SK-N-SH treated with all-trans-retinoic acid at 6 μM for 48 hours (cell line): ENCODE results near the gene PTPRN2.

Experiments
- ARNTL ChIP-seq: fragments of 450-650 bp; formaldehyde crosslinking; IDR thresholded peaks from 2 replicates; pipeline ENCODE4 v1.5.0; 2020; ENCODE audit warnings: low read depth, mild to moderate bottlenecking, moderate library complexity, borderline replicate concordance
- BACH2 ChIP-seq: fragments of 250-450 bp; sonication (Bioruptor Pico); IDR thresholded peaks from 2 replicates; pipeline ENCODE4 v1.9.0; 2021; ENCODE audit warnings: mild to moderate bottlenecking, borderline replicate concordance
- CREB5 ChIP-seq: fragments of 250-450 bp; sonication (Bioruptor Pico); IDR thresholded peaks from 2 replicates; pipeline ENCODE4 v1.5.1; 2020; ENCODE audit warnings: low read depth, mild to moderate bottlenecking, moderate library complexity
- ESRRG ChIP-seq: fragments of 250-450 bp; sonication (Bioruptor Pico); IDR thresholded peaks from 2 replicates; pipeline ENCODE4 v1.6.1; 2021; ENCODE audit warnings: mild to moderate bottlenecking
- SNAI2 ChIP-seq: fragments of 250-450 bp; sonication (Bioruptor Pico); IDR thresholded peaks from 2 replicates; pipeline ENCODE4 v1.5.0; 2020; ENCODE audit warnings: mild to moderate bottlenecking, moderate library complexity
- TOX ChIP-seq: fragments of 250-450 bp; sonication (Bioruptor Pico); IDR thresholded peaks from 2 replicates; pipeline ENCODE4 v1.8.0; 2021; ENCODE audit warnings: mild to moderate bottlenecking, moderate library complexity, borderline replicate concordance
- ZFP3 ChIP-seq: fragments of 250-450 bp; sonication (Bioruptor Pico); IDR thresholded peaks from 2 replicates; pipeline ENCODE4 v1.5.0; 2020; ENCODE audit warnings: mild to moderate bottlenecking, moderate library complexity
- ZFP30 ChIP-seq: fragments of 450-650 bp; formaldehyde crosslinking; IDR thresholded peaks from 2 replicates; pipeline ENCODE4 v1.5.0; 2022; ENCODE audit warnings: mild to moderate bottlenecking, moderate library complexity
- ZNF565 ChIP-seq: fragments of 450-650 bp; formaldehyde crosslinking; conservative IDR thresholded peaks from 2 replicates; pipeline ENCODE4 v1.5.0; 2020; ENCODE audit warnings: low read depth, mild to moderate bottlenecking, moderate library complexity
- ZNF70 ChIP-seq: fragments of 450-650 bp; formaldehyde crosslinking; IDR thresholded peaks from 2 replicates; pipeline ENCODE4 v1.5.0; 2020; ENCODE audit warnings: mild to moderate bottlenecking, moderate library complexity
- TF ChIP-seq, protein P1 (sequence below): fragments of 250-450 bp; sonication (Bioruptor Pico); IDR thresholded peaks from 2 replicates; pipeline ENCODE4 v1.8.0; 2020; ENCODE audit warnings: mild to moderate bottlenecking, moderate library complexity, borderline replicate concordance
- TF ChIP-seq, protein P2 (sequence below): fragments of 250-450 bp; sonication (Bioruptor Pico); IDR thresholded peaks from 2 replicates; pipeline ENCODE4 v1.5.1; 2021; ENCODE audit warnings: mild to moderate bottlenecking, moderate library complexity
- TF ChIP-seq, protein P3 (sequence below): fragments of 250-450 bp; sonication (Bioruptor Pico); IDR thresholded peaks from 2 replicates; pipeline ENCODE4 v1.8.0; 2021; ENCODE audit warnings: low read depth, mild to moderate bottlenecking, moderate library complexity, borderline replicate concordance

DNA sequence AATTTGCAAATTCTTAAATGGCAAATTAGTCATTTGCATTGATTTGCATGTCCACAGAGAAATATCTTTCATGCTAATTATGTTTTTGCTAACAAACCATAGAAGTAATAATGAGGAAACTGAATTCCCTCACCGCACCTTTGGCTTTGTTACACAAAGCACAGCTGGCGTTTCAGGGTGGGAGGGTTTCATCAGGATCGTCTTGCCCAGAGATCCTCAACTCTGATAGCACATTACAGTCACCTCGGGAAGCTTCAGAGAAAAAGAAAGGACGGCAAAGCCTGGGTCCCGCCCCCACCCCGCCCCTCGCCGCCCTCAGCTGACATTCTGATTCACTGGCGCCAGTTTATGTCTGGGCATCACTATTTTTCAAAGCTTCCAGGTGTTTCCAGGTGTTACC is 119.4 kb downstream of the PTPRN2 start:
- TF ChIP-seq ESRRG (CRISPR knock-in tag) (no peak), SNAI2 (no peak), ARNTL (CRISPR knock-in tag) (no peak), ZNF565 (CRISPR knock-in tag) (no peak), ZNF70 (CRISPR knock-in tag) (no peak), ZFP30 (CRISPR knock-in tag) (no peak), BACH2 (CRISPR knock-in tag) (no peak), CREB5 (no peak), TOX (CRISPR knock-in tag) (no peak), ZFP3 (CRISPR knock-in tag) (no peak)
- TF ChIP-seq, protein P1, sequence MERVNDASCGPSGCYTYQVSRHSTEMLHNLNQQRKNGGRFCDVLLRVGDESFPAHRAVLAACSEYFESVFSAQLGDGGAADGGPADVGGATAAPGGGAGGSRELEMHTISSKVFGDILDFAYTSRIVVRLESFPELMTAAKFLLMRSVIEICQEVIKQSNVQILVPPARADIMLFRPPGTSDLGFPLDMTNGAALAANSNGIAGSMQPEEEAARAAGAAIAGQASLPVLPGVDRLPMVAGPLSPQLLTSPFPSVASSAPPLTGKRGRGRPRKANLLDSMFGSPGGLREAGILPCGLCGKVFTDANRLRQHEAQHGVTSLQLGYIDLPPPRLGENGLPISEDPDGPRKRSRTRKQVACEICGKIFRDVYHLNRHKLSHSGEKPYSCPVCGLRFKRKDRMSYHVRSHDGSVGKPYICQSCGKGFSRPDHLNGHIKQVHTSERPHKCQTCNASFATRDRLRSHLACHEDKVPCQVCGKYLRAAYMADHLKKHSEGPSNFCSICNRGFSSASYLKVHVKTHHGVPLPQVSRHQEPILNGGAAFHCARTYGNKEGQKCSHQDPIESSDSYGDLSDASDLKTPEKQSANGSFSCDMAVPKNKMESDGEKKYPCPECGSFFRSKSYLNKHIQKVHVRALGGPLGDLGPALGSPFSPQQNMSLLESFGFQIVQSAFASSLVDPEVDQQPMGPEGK (CRISPR knock-in tag) = no peak
- TF ChIP-seq, protein P2, sequence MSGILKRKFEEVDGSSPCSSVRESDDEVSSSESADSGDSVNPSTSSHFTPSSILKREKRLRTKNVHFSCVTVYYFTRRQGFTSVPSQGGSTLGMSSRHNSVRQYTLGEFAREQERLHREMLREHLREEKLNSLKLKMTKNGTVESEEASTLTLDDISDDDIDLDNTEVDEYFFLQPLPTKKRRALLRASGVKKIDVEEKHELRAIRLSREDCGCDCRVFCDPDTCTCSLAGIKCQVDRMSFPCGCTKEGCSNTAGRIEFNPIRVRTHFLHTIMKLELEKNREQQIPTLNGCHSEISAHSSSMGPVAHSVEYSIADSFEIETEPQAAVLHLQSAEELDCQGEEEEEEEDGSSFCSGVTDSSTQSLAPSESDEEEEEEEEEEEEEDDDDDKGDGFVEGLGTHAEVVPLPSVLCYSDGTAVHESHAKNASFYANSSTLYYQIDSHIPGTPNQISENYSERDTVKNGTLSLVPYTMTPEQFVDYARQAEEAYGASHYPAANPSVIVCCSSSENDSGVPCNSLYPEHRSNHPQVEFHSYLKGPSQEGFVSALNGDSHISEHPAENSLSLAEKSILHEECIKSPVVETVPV (CRISPR knock-in tag) = no peak
- TF ChIP-seq, protein P3, sequence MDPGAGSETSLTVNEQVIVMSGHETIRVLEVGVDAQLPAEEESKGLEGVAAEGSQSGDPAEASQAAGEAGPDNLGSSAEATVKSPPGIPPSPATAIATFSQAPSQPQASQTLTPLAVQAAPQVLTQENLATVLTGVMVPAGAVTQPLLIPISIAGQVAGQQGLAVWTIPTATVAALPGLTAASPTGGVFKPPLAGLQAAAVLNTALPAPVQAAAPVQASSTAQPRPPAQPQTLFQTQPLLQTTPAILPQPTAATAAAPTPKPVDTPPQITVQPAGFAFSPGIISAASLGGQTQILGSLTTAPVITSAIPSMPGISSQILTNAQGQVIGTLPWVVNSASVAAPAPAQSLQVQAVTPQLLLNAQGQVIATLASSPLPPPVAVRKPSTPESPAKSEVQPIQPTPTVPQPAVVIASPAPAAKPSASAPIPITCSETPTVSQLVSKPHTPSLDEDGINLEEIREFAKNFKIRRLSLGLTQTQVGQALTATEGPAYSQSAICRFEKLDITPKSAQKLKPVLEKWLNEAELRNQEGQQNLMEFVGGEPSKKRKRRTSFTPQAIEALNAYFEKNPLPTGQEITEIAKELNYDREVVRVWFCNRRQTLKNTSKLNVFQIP (CRISPR knock-in tag) = no peak
